Activated CD8-positive, alpha-beta T cell treated with anti-CD3 and anti-CD28 coated beads for 36 hours (primary cell): ENCODE results near the gene ATP2B1. TPM values are rescaled to one million over a fixed set of nuclear protein-coding genes. Genes with fewer than 3 reads are reported as not detected.

Source experiments
- ATAC-seq: fragments of 200-7000 bp; cut with Tn5 transposase; one replicate; pipeline ENCODE4 v1.10.0; 2021; ENCODE audit warnings: mild to moderate bottlenecking, moderate library complexity
- CTCF ChIA-PET: fragments of 350-600 bp; sonication (Branson Sonifier 250); formaldehyde crosslinking; loops from one replicate; lab custom pipeline; 2021; ENCODE audit warnings: antibody characterized with exemption; lab: Charles Lee
- POLR2A ChIA-PET: fragments of 350-600 bp; sonication (Branson Sonifier 250); formaldehyde crosslinking; loops from one replicate; lab custom pipeline; 2021; ENCODE audit warnings: antibody characterized with exemption; lab: Charles Lee
- DNase-seq: peaks from one replicate; pipeline ENCODE4 v3.0.0-alpha.2; 2020
- H3K27ac Mint-ChIP-seq: one replicate; pipeline ENCODE4 v1.8.0; 2021; ENCODE audit warnings: mild to moderate bottlenecking, mixed read lengths
- H3K27me3 Mint-ChIP-seq: one replicate; pipeline ENCODE4 v1.8.0; 2021; ENCODE audit warnings: mixed read lengths
- H3K36me3 Mint-ChIP-seq: one replicate; pipeline ENCODE4 v1.8.0; 2021; ENCODE audit warnings: low read depth, mixed read lengths
- H3K4me1 Mint-ChIP-seq: one replicate; pipeline ENCODE4 v1.8.0; 2021; ENCODE audit warnings: low read depth, mixed read lengths
- H3K4me3 Mint-ChIP-seq: one replicate; pipeline ENCODE4 v1.8.0; 2021; ENCODE audit warnings: mild to moderate bottlenecking, moderate library complexity, mixed read lengths
- H3K9me3 Mint-ChIP-seq: one replicate; pipeline ENCODE4 v1.8.0; 2021; ENCODE audit warnings: mixed read lengths
- intact Hi-C: fragments of 100-400 bp; cut with micrococcal nuclease; formaldehyde crosslinking; loops from one replicate; pipeline ENCODE4 v1.10.0; 2022
- total RNA-seq, 2 experiments: library from RNA; stranded (reverse); gene quantifications; one replicate each; pipeline ENCODE4 v1.2.3, GENCODE V29; 2021
- TF ChIP-seq, protein P1 (sequence below): fragments of 200-600 bp; IDR thresholded peaks from one replicate; pipeline ENCODE4 v1.8.0; 2022; ENCODE audit warnings: antibody characterized with exemption, mild to moderate bottlenecking

Gene ATP2B1
- total RNA-seq, 2 experiments from 2014 or later: 20.8 to 26.2 TPM

DNA sequence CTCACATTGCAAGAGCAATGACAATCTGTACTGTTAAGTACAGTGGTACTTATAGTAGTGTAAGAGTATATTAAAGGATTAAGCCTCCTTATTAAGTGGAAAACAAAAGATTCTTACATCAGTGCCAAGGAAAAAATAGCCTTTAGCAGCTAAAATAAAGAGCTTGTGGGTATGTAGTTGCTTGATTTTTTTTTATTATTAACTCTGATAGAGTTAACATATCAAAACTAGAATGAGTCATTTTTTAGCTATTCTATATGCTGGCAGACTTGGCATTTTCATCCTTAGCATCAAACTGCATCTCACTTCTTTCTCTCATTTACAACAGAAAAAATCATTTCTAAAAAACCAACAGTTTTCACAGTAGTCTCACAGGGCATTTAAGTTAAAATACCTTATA lies 86.5 kb downstream of the ATP2B1 start:
- no peaks in the 10 kb centered on the region for H3K9me3 Mint-ChIP-seq
- H3K4me3 Mint-ChIP-seq: no peak overlapping the region
- DNase-seq (no peak), ATAC-seq (no peak)
- intact Hi-C loops: no loop called here
- TF ChIP-seq, protein P1, sequence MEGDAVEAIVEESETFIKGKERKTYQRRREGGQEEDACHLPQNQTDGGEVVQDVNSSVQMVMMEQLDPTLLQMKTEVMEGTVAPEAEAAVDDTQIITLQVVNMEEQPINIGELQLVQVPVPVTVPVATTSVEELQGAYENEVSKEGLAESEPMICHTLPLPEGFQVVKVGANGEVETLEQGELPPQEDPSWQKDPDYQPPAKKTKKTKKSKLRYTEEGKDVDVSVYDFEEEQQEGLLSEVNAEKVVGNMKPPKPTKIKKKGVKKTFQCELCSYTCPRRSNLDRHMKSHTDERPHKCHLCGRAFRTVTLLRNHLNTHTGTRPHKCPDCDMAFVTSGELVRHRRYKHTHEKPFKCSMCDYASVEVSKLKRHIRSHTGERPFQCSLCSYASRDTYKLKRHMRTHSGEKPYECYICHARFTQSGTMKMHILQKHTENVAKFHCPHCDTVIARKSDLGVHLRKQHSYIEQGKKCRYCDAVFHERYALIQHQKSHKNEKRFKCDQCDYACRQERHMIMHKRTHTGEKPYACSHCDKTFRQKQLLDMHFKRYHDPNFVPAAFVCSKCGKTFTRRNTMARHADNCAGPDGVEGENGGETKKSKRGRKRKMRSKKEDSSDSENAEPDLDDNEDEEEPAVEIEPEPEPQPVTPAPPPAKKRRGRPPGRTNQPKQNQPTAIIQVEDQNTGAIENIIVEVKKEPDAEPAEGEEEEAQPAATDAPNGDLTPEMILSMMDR: no peak
- ChIA-PET CTCF (interaction anchor here (2.7 kb wide), 1 partner anchor 78 kb away, joined by 14 read pairs; no protein-coding TSS in a partner anchor), POLR2A (no interaction called here)
- no peaks in the 10 kb centered on the region for H3K27me3 Mint-ChIP-seq
- H3K27ac Mint-ChIP-seq: no peak overlapping the region
- H3K4me1 Mint-ChIP-seq: peaks cover 11% of the 10 kb centered on the region
- peaks cover 22% of the 10 kb centered on the region for H3K36me3 Mint-ChIP-seq

DNA sequence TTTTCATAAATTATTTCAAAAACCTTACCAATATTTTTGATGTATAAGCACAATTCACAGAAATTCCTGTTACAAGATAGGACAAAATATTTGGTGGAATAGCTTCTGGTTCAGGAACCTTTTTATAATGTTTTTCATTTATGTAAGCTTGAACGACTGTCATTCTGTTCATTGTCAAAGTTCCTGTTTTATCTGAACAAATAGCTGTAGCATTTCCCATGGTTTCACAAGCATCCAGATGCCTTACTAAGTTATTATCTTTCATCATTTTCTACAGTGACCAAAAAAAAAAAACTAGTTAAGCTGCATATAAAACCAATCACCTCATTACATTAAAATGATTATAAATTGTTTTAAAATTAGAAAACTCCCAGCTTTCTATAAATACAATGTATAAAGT lies 87.1 kb downstream of the ATP2B1 start:
- H3K9me3 Mint-ChIP-seq: no peaks in the 10 kb centered on the region

DNA sequence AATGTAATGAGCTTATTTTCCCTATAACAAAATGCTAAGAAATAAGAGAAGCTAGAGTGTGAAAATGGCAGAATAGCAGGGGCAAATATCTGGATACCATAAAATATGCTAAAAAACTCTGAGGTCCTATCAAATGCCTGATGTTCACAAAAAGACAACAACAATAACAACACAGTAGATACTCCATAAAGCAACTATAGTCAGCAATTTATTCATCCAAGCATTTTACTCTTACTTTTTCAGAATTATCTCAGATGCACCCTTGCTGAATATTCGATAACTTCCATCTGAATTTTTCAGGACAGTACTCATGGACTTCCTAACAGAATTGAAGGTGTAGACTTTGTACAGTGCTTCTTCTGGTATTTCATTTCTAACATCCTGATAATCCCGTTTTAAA lies 88.9 kb downstream of the ATP2B1 start:
- peaks cover 11% of the 10 kb centered on the region for H3K4me1 Mint-ChIP-seq
- intact Hi-C loops: no loop called here

More for the DNA sequence above, 87.1 kb downstream of the ATP2B1 start:
- no peaks in the 10 kb centered on the region for H3K27me3 Mint-ChIP-seq
- intact Hi-C loops: no loop called here
- no peak overlapping the region for H3K27ac Mint-ChIP-seq
- H3K4me1 Mint-ChIP-seq: peaks cover 11% of the 10 kb centered on the region
- DNase-seq (no peak), ATAC-seq (no peak)
- TF ChIP-seq, protein P1: no peak
- peaks cover 25% of the 10 kb centered on the region for H3K36me3 Mint-ChIP-seq
- ChIA-PET POLR2A (no interaction called here), CTCF (interaction anchor here (2.7 kb wide), 1 partner anchor 78 kb away, joined by 14 read pairs; no protein-coding TSS in a partner anchor)
- no peak overlapping the region for H3K4me3 Mint-ChIP-seq

DNA sequence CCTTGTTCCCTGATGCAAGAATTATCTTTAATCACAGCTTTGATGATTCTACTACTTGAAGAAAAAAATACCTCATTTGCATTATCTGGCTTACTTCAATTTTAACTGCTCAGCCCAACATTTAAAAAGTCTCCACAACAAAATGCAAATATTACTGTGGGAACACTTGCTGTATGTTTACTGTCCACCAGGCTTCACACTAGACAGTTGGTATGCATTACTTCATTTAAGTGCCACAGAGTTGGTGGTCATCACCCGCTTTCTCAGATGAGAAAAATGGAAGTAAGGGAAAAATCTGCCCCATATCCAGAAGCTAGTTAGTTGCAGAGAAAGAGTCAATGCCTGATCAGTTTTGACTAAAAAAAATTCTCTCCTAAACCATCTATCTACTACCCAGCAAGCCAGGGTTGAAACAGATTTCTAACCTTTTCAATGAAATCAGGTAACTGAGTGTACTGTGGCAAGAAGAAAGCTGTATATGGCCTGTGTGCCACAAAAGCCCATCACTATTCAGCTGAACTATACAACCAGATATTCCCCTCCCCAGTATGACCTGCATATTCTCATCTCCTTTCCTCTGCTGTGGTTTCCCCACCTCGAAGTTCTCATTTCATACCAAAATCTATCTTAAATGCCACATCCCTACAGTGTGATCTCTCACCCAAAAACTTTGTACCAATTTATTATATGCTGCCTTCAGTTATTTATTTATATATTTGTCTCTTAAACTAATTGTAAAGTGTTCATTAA lies 90.3 kb downstream of the ATP2B1 start:
- intact Hi-C loops: no loop called here
- Mint-ChIP-seq H3K27ac (peak overlapping the region; percentile 39), H3K4me3 (no peak overlapping the region), H3K27me3 (no peaks in the 10 kb centered on the region), H3K4me1 (peaks cover 11% of the 10 kb centered on the region), H3K9me3 (no peaks in the 10 kb centered on the region), H3K36me3 (peaks cover 37% of the 10 kb centered on the region)
- ChIA-PET POLR2A (interaction anchor here (0.6 kb wide), 2 partner anchors 43 to 330 kb away, joined by 3 to 4 read pairs; no protein-coding TSS in a partner anchor), CTCF (interaction anchor here (0.9 kb wide), 1 partner anchor 8 kb away, joined by 4 read pairs; no protein-coding TSS in a partner anchor)
- DNase-seq (peak; percentile 15), ATAC-seq (peak; percentile 89)
- TF ChIP-seq, protein P1: no peak

More for the DNA sequence above, 88.9 kb downstream of the ATP2B1 start:
- ChIA-PET POLR2A (no interaction called here), CTCF (interaction anchor here (2.7 kb wide), 1 partner anchor 76 kb away, joined by 14 read pairs; no protein-coding TSS in a partner anchor)
- Mint-ChIP-seq H3K36me3 (peaks cover 34% of the 10 kb centered on the region), H3K9me3 (no peaks in the 10 kb centered on the region), H3K4me3 (no peak overlapping the region), H3K27me3 (no peaks in the 10 kb centered on the region), H3K27ac (no peak overlapping the region)
- ATAC-seq (no peak), DNase-seq (no peak)
- TF ChIP-seq, protein P1: no peak

DNA sequence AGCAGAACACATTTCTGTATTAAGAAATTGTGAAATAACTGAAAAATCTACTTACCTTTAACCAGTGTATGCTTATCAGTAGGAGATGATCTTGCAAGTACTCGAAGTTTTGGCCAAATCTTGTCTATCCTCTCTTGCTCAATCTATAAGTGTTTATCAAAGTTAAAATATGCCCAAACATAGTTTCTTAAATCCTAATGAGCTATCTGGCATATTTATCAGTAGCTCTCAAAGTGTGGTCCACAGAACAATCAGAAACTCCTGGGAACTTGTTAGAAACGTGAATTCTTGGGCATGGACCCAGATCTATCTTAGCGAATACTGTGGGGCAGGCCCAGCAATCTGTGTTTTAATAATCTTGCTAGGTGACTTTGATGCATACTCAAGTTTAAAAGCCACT lies 98.3 kb downstream of the ATP2B1 start:
- Mint-ChIP-seq H3K4me3 (no peak overlapping the region), H3K9me3 (no peaks in the 10 kb centered on the region), H3K27me3 (no peaks in the 10 kb centered on the region), H3K4me1 (no peaks in the 10 kb centered on the region), H3K27ac (no peak overlapping the region), H3K36me3 (peaks cover 52% of the 10 kb centered on the region)
- ChIA-PET CTCF (interaction anchor here (1.0 kb wide), 1 partner anchor 8 kb away, joined by 4 read pairs; no protein-coding TSS in a partner anchor), POLR2A (no interaction called here)
- TF ChIP-seq, protein P1: no peak
- ATAC-seq (no peak), DNase-seq (no peak)
- intact Hi-C loops: no loop called here
